ENCODE measurements around the gene SPNS2.

GRCh38 chr17:4449736-4450135 is 48.9 kb upstream of the SPNS2 start:
- TF ChIP-seq POLR2A (IDR thresholded peaks at IDR 0.05) (no peak), CTCF (IDR thresholded peaks at IDR 0.05) (no peak)

Measured in Peyer's patch (tissue), 4 donors.